Measurements from ENCODE around the gene TMEFF1.

- TF ChIP-seq CTCF (IDR thresholded peaks at IDR 0.05) (peak in 3 of 4 experiments; percentile 26 to 66 (median 57)), POLR2A (IDR thresholded peaks at IDR 0.05) (peak in 1 of 2 donors; percentile 26)
Observed at GRCh38 chr9:100426530-100427365, 46.2 kb upstream of the TMEFF1 start, which contains the start of gene MSANTD3.
